ENCODE data around the gene APCDD1L. TPM values are rescaled to one million over a fixed set of nuclear protein-coding genes. Genes with fewer than 3 reads are reported as not detected.

Gene APCDD1L
- total RNA-seq, 2 experiments from 2014 or later: not detected

DNA sequence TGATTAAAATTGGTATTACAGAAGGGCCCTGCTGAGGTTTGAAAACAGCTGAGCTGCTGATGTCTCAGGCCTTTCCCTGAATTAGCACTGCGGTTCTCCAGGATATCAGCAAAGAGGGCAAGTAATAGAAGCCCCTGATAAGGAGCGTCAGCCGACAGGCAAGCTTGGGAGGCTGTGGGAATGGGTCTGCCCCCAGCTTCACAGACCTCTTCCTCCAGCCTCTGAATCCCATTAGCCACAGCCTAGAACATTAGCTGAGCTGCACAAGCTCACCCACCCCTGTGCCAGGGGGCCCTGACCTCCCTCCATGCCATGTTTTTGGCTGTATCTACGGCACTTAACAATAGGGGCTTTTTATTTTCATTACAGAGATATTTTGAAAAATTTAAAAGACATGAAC, 66.2 kb downstream of the APCDD1L start:
- Mint-ChIP-seq H3K4me1 (ENCODE audit: low read depth) (no peaks in the 10 kb centered on the region), H3K4me3 (no peak overlapping the region), H3K9me3 (no peaks in the 10 kb centered on the region), H3K36me3 (ENCODE audit: low read depth) (peaks cover 73% of the 10 kb centered on the region), H3K27ac (no peak overlapping the region), H3K27me3 (no peaks in the 10 kb centered on the region)
- intact Hi-C loops (cut with DNase I, micrococcal nuclease): loop anchor here in 1 of 2 experiments (10.0 kb wide), 1 partner anchor 54 kb away; no protein-coding TSS in a partner anchor
- ATAC-seq (ENCODE audit: poor library complexity) (no peak), DNase-seq (no peak)
- H3K4me3 ChIP-seq (ENCODE audit: low read length): no peak overlapping the region
- TF ChIP-seq, protein P1, sequence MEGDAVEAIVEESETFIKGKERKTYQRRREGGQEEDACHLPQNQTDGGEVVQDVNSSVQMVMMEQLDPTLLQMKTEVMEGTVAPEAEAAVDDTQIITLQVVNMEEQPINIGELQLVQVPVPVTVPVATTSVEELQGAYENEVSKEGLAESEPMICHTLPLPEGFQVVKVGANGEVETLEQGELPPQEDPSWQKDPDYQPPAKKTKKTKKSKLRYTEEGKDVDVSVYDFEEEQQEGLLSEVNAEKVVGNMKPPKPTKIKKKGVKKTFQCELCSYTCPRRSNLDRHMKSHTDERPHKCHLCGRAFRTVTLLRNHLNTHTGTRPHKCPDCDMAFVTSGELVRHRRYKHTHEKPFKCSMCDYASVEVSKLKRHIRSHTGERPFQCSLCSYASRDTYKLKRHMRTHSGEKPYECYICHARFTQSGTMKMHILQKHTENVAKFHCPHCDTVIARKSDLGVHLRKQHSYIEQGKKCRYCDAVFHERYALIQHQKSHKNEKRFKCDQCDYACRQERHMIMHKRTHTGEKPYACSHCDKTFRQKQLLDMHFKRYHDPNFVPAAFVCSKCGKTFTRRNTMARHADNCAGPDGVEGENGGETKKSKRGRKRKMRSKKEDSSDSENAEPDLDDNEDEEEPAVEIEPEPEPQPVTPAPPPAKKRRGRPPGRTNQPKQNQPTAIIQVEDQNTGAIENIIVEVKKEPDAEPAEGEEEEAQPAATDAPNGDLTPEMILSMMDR (IDR thresholded peaks at IDR 0.05): no peak
- peaks cover 33% of the 10 kb centered on the region for H3K36me3 ChIP-seq (ENCODE audit: insufficient read depth, low read length)
- H3K27me3 ChIP-seq (ENCODE audit: control insufficient read depth in 1 of 2, insufficient read depth in 2 of 2, low read length in 2 of 2): no peaks in the 10 kb centered on the region
- H3K27ac ChIP-seq (ENCODE audit: low read depth in 1 of 2, low read length in 2 of 2): no peak overlapping the region
- ChIA-PET CTCF (no interaction called here), POLR2A (no interaction called here)
- no peaks in the 10 kb centered on the region for H3K4me1 ChIP-seq (ENCODE audit: insufficient read depth, low read length)
- no peaks in the 10 kb centered on the region for H3K9me3 ChIP-seq (ENCODE audit: control insufficient read depth in 1 of 2, insufficient read depth in 1 of 2, low read length in 2 of 2)

DNA sequence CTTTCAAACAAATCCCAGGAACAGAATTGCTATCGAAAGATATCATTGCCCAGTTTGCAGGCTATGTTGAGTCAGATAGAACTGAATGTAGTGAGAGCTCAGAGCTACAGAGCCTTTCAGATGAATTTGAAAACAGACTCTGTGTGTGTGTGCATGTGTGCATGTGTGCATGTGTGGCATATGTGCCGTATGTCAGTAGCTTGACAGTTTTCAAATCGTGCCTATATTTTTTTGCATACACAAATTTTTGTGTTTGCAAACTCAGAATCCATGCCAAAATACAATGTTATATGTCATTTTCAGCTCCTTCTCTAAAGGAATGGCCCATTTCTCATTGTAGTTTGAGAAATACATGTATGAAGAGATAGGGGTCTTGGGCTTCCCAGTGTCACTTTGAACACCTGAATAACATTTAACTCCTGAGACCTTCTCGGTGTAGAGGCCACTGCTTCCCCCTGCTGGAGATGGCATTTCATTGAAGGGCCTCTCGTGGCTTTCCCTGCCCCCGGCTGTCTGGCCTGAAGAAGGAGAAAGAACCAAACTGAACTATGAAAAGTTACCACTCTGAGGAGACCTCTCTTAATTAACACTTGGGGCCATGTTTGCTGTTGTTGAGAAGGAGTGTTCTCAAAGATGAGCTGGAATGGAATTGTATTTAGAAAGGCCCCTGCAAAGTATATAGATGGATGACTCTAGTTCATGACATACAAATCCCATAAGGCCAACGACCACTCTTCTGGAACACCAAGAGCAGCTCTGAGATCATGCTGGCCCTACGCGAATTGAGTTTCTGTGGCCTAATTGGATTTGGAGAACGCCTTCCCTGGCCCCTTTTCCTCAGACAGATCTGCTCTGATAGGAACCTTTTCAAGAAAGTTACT, 67.4 kb downstream of the APCDD1L start:
- H3K27ac ChIP-seq (ENCODE audit: low read depth in 1 of 2, low read length in 2 of 2): no peak overlapping the region
- intact Hi-C loops (cut with DNase I, micrococcal nuclease): loop anchor here (1.0 to 10.0 kb wide), 2 partner anchors 53 to 210 kb away; no protein-coding TSS in a partner anchor
- no peaks in the 10 kb centered on the region for H3K27me3 ChIP-seq (ENCODE audit: control insufficient read depth in 1 of 2, insufficient read depth in 2 of 2, low read length in 2 of 2)
- Mint-ChIP-seq H3K36me3 (ENCODE audit: low read depth) (peaks cover 82% of the 10 kb centered on the region), H3K9me3 (no peaks in the 10 kb centered on the region), H3K27ac (no peak overlapping the region), H3K27me3 (no peaks in the 10 kb centered on the region), H3K4me1 (ENCODE audit: low read depth) (no peaks in the 10 kb centered on the region), H3K4me3 (no peak overlapping the region)
- H3K4me3 ChIP-seq (ENCODE audit: low read length): no peak overlapping the region
- TF ChIP-seq, protein P1 (IDR thresholded peaks at IDR 0.05): peak; percentile 67
- CTCF ChIA-PET: interaction anchor here (1.3 kb wide), 1 partner anchor 59 kb away, joined by 3 read pairs; the partner anchor contains the start of gene VAPB
- POLR2A ChIA-PET: no interaction called here
- H3K4me1 ChIP-seq (ENCODE audit: insufficient read depth, low read length): no peaks in the 10 kb centered on the region
- DNase-seq (peak; percentile 33 to 72 (median 49)), ATAC-seq (ENCODE audit: poor library complexity) (peak; percentile 90)
- H3K36me3 ChIP-seq (ENCODE audit: insufficient read depth, low read length): peaks cover 40% of the 10 kb centered on the region
- H3K9me3 ChIP-seq (ENCODE audit: control insufficient read depth in 1 of 2, insufficient read depth in 1 of 2, low read length in 2 of 2): no peaks in the 10 kb centered on the region

DNA sequence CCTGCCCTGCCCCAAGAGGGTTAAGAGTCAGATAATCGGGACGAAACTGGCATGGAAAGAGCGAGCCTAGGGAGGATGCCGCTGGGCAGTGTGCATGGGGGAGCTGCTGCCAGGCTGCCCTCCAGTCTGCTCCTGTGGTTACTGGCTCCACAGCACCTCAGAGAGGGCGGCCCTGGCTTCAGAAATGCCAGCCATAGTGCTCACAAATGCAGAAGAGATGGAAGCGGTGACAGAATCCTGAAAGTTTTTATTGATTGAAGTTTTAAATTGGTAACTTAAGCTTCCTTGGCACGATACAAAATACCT, 68.3 kb downstream of the APCDD1L start:
- no peak overlapping the region for H3K4me3 ChIP-seq (ENCODE audit: low read length)
- no peak overlapping the region for H3K27ac ChIP-seq (ENCODE audit: low read depth in 1 of 2, low read length in 2 of 2)
- CTCF ChIA-PET: no interaction called here
- TF ChIP-seq, protein P1 (IDR thresholded peaks at IDR 0.05): no peak
- Mint-ChIP-seq H3K9me3 (no peaks in the 10 kb centered on the region), H3K36me3 (ENCODE audit: low read depth) (peaks cover 90% of the 10 kb centered on the region), H3K4me3 (no peak overlapping the region), H3K27ac (no peak overlapping the region), H3K4me1 (ENCODE audit: low read depth) (no peaks in the 10 kb centered on the region), H3K27me3 (no peaks in the 10 kb centered on the region)
- intact Hi-C loops (cut with DNase I, micrococcal nuclease): loop anchor here (1.0 to 10.0 kb wide), 2 partner anchors 52 to 210 kb away; no protein-coding TSS in a partner anchor
- POLR2A ChIA-PET: no interaction called here
- H3K4me1 ChIP-seq (ENCODE audit: insufficient read depth, low read length): no peaks in the 10 kb centered on the region
- ATAC-seq (ENCODE audit: poor library complexity): no peak
- H3K9me3 ChIP-seq (ENCODE audit: control insufficient read depth in 1 of 2, insufficient read depth in 1 of 2, low read length in 2 of 2): no peaks in the 10 kb centered on the region
- peaks cover 46% of the 10 kb centered on the region for H3K36me3 ChIP-seq (ENCODE audit: insufficient read depth, low read length)
- no peak for DNase-seq
- no peaks in the 10 kb centered on the region for H3K27me3 ChIP-seq (ENCODE audit: control insufficient read depth in 1 of 2, insufficient read depth in 2 of 2, low read length in 2 of 2)

All from CD4-positive, alpha-beta T cell (primary cell).